Vagina (tissue), 2 donors: ENCODE measurements around the gene MED8. TPM values are rescaled to one million over a fixed set of nuclear protein-coding genes. Genes with fewer than 3 reads are reported as not detected.

ENCODE experiments used
- DNase-seq, 2 donors: peaks; one replicate each; pipeline ENCODE4 v3.0.0-alpha.2; 2017; ENCODE audit errors: extremely low spot score in 2 of 2
- H3K27ac ChIP-seq: fragments of 200-600 bp; sonication (generic); one replicate; pipeline ENCODE4 v1.5.1; 2019
- H3K27me3 ChIP-seq: fragments of 200-600 bp; sonication (generic); one replicate; pipeline ENCODE4 v1.5.1; 2019
- H3K36me3 ChIP-seq, 2 donors: fragments of 200-600 bp; sonication (generic); one replicate each; pipeline ENCODE4 v1.5.1; 2017 to 2019
- H3K4me1 ChIP-seq: fragments of 200-600 bp; sonication (generic); one replicate; pipeline ENCODE4 v1.5.1; 2019
- H3K4me3 ChIP-seq, 2 donors: fragments of 200-600 bp; sonication (generic); 1 replicate in 1 of 2; 2 replicates in 1 of 2; pipeline ENCODE4 v1.5.1; 2016 to 2019
- H3K9me3 ChIP-seq: fragments of 200-600 bp; sonication (generic); one replicate; pipeline ENCODE4 v1.5.1; 2019
- CTCF ChIP-seq, 3 experiments: fragments of 450-650 bp in 2 of 3; fragments of 200-600 bp in 1 of 3; sonication (generic) in 1 of 3; IDR thresholded peaks; one replicate each; pipeline ENCODE4 v1.5.1; 2017 to 2019; ENCODE audit warnings: antibody characterized with exemption in 3 of 3, mild to moderate bottlenecking in 2 of 3, moderate library complexity in 2 of 3
- POLR2A ChIP-seq, 2 donors: fragments of 450-650 bp; IDR thresholded peaks; one replicate each; pipeline ENCODE4 v1.6.1; 2017; ENCODE audit warnings: antibody characterized with exemption in 2 of 2, mild to moderate bottlenecking in 2 of 2, moderate library complexity in 2 of 2
- POLR2AphosphoS5 ChIP-seq, 2 donors: sonication (generic); formaldehyde crosslinking; IDR thresholded peaks; one replicate each; pipeline ENCODE4 v1.9.0; 2017; ENCODE audit warnings: antibody characterized with exemption in 2 of 2, mild to moderate bottlenecking in 2 of 2, low read depth in 1 of 2; ENCODE audit not compliant: insufficient read depth in 1 of 2
- intact Hi-C: fragments of 100-400 bp; cut with DNase I; formaldehyde crosslinking; loops from one replicate; pipeline ENCODE4 v1.15.1; 2023
- total RNA-seq: library from RNA; depleted of rRNA; stranded (reverse); fragments of >200 nt; gene quantifications from one replicate; pipeline ENCODE4 v1.2.3, GENCODE V29; 2016

The MED8 gene
- total RNA-seq: 33.6 TPM

- intact Hi-C loops: no loop called here
- DNase-seq: peak; percentile 96 to 98
- TF ChIP-seq POLR2AphosphoS5 (IDR thresholded peaks at IDR 0.05; ENCODE audit: insufficient read depth in 1 of 2, low read depth in 1 of 2) (peak; percentile 93), POLR2A (IDR thresholded peaks at IDR 0.05) (peak in 1 of 2 donors; percentile 61), CTCF (IDR thresholded peaks at IDR 0.05) (no peak)
Measured at GRCh38 chr1:43389326-43390313, at the start of gene MED8, which contains the start of gene SZT2. TSS of gene MED8 (minus strand) at chr1:43389800. CDS start at chr1:43389764, 36 bp downstream. TSS of gene SZT2 (plus strand) at chr1:43389899. CDS start at chr1:43389969, 70 bp downstream.

GRCh38 chr1:43438953-43439581 lies 49.5 kb upstream of the MED8 start:
- H3K9me3 ChIP-seq: no peaks in the 10 kb centered on the region
- H3K36me3 ChIP-seq: peaks cover 4 to 57% of the 10 kb centered on the region in 2 donors
- no peak for DNase-seq
- TF ChIP-seq CTCF (IDR thresholded peaks at IDR 0.05) (no peak), POLR2AphosphoS5 (IDR thresholded peaks at IDR 0.05; ENCODE audit: insufficient read depth in 1 of 2, low read depth in 1 of 2) (no peak), POLR2A (IDR thresholded peaks at IDR 0.05) (no peak)
- H3K4me1 ChIP-seq: peaks cover 8% of the 10 kb centered on the region
- no peak overlapping the region for H3K27ac ChIP-seq
- intact Hi-C loops: no loop called here
- no peaks in the 10 kb centered on the region for H3K27me3 ChIP-seq
- no peak overlapping the region for H3K4me3 ChIP-seq

More at GRCh38 chr1:43389326-43390313, at the start of gene MED8, which contains the start of gene SZT2:
- Histone ChIP-seq H3K27me3 (no peaks in the 10 kb centered on the region), H3K9me3 (no peaks in the 10 kb centered on the region), H3K36me3 (peaks cover 0 to 24% of the 10 kb centered on the region in 2 donors), H3K4me1 (peaks cover 33% of the 10 kb centered on the region), H3K4me3 (peak within 1 kb of the TSS; percentile 82 to 89), H3K27ac (peak within 1 kb of the TSS; percentile 65)

- Histone ChIP-seq H3K4me3 (no peak overlapping the region), H3K9me3 (no peaks in the 10 kb centered on the region), H3K27ac (no peak overlapping the region), H3K4me1 (peaks cover 8% of the 10 kb centered on the region), H3K36me3 (peaks cover 3 to 57% of the 10 kb centered on the region in 2 donors), H3K27me3 (no peaks in the 10 kb centered on the region)
- TF ChIP-seq POLR2AphosphoS5 (IDR thresholded peaks at IDR 0.05; ENCODE audit: insufficient read depth in 1 of 2, low read depth in 1 of 2): no peak
- no peak for TF ChIP-seq CTCF (IDR thresholded peaks at IDR 0.05)
- TF ChIP-seq POLR2A (IDR thresholded peaks at IDR 0.05): no peak
- intact Hi-C loops: no loop called here
- DNase-seq: no peak
Measured at GRCh38 chr1:43438576-43438952, 49.0 kb upstream of the MED8 start.

- intact Hi-C loops: no loop called here
- Histone ChIP-seq H3K4me1 (peaks cover 8% of the 10 kb centered on the region), H3K27me3 (no peaks in the 10 kb centered on the region), H3K36me3 (peaks cover 0 to 57% of the 10 kb centered on the region in 2 donors), H3K9me3 (no peaks in the 10 kb centered on the region), H3K27ac (no peak overlapping the region), H3K4me3 (no peak overlapping the region)
- no peak for DNase-seq
- TF ChIP-seq CTCF (IDR thresholded peaks at IDR 0.05) (no peak), POLR2A (IDR thresholded peaks at IDR 0.05) (no peak), POLR2AphosphoS5 (IDR thresholded peaks at IDR 0.05; ENCODE audit: insufficient read depth in 1 of 2, low read depth in 1 of 2) (no peak)
Measured at GRCh38 chr1:43438006-43438405, 48.4 kb upstream of the MED8 start.
